22Rv1 (cell line): ENCODE data around the gene ATP2B3.

Experiments
- CTCF ChIP-seq: fragments of 450-650 bp; IDR thresholded peaks from 2 replicates; pipeline ENCODE4 v1.5.1; 2017; ENCODE audit warnings: mild to moderate bottlenecking
- ZFX ChIP-seq: fragments of 450-650 bp; IDR thresholded peaks from 2 replicates; pipeline ENCODE4 v1.6.1; 2017; ENCODE audit warnings: antibody characterized with exemption, borderline replicate concordance

DNA sequence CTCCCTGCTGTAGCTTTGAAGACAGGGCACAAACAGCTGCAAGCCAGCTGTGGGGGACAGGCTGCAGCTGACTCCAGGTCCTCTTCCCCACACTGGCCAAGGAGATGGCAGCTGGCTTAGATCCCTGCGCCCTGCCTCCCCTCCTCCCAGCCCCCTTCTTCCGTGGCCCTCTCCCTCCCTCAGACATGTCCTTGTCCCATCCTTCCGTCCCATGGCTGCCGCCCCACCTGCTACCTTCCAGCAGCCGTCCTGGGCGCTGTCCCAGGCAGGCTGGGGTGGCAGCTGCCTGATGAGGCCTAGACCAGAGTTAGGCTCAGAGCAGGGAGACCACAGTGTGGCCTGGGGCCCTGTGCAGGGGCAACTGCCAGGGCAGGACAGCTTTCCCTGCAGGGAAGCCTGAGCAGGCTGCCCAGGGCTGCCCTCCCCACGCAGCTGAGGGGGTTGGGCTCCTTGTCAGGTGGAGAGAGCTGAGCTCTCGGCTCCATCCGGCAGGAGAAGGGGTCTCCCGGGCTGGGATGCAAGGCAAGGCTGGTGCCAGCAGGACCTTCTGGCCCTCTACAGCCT, 26.0 kb upstream of the ATP2B3 start:
- TF ChIP-seq CTCF: no peak
- TF ChIP-seq ZFX: no peak
